GM23338 (cell line): ENCODE results near the gene KIAA1755. TPM values are rescaled to one million over a fixed set of nuclear protein-coding genes. Genes with fewer than 3 reads are reported as not detected.

Source experiments
- ATAC-seq: fragments of 200-7000 bp; cut with Tn5 transposase; 3 replicates; pipeline ENCODE4 v1.9.1; 2020
- DNase-seq: peaks from one replicate; pipeline ENCODE4 v3.0.0-alpha.2; 2015; ENCODE audit warnings: low spot score
- H2AFZ ChIP-seq: fragments of 200-600 bp; sonication (generic); 2 replicates; pipeline ENCODE4 v1.8.0; 2016; ENCODE audit warnings: antibody characterized with exemption, mild to moderate bottlenecking, moderate library complexity
- H3F3A ChIP-seq: fragments of 200-600 bp; sonication (generic); replicated peaks from 2 replicates; pipeline ENCODE4 v1.8.0; 2017; ENCODE audit warnings: antibody characterized with exemption, mixed run types, low read depth
- H3K27ac ChIP-seq: fragments of 200-600 bp; sonication (generic); 2 replicates; pipeline ENCODE4 v1.6.1; 2016; ENCODE audit warnings: low read depth
- H3K27me3 ChIP-seq: fragments of 200-600 bp; sonication (generic); 2 replicates; pipeline ENCODE4 v1.8.0; 2016; ENCODE audit warnings: mild to moderate bottlenecking, mixed run types, moderate library complexity; ENCODE audit not compliant: insufficient read depth
- H3K36me3 ChIP-seq: fragments of 200-600 bp; sonication (generic); 2 replicates; pipeline ENCODE4 v1.8.0; 2016; ENCODE audit warnings: mild to moderate bottlenecking; ENCODE audit not compliant: insufficient read depth
- H3K4me1 ChIP-seq: fragments of 200-600 bp; sonication (generic); 2 replicates; pipeline ENCODE4 v1.8.0; 2016; ENCODE audit warnings: mild to moderate bottlenecking, moderate library complexity; ENCODE audit not compliant: insufficient read depth
- H3K4me2 ChIP-seq: fragments of 200-600 bp; sonication (generic); 2 replicates; pipeline ENCODE4 v1.7.1; 2017; ENCODE audit warnings: mixed run types
- H3K4me3 ChIP-seq: fragments of 200-600 bp; sonication (generic); 2 replicates; pipeline ENCODE4 v1.6.1; 2016; ENCODE audit warnings: mixed run types
- H3K79me2 ChIP-seq: fragments of 200-600 bp; sonication (generic); replicated peaks from 2 replicates; pipeline ENCODE4 v1.8.0; 2017; ENCODE audit warnings: mild to moderate bottlenecking; ENCODE audit not compliant: insufficient read depth
- H3K9me2 ChIP-seq: fragments of 200-600 bp; sonication (generic); 2 replicates; pipeline ENCODE4 v1.8.0; 2017; ENCODE audit not compliant: insufficient read depth
- H4K20me1 ChIP-seq: fragments of 200-600 bp; sonication (generic); replicated peaks from 2 replicates; pipeline ENCODE4 v1.8.0; 2017; ENCODE audit warnings: mild to moderate bottlenecking; ENCODE audit not compliant: insufficient read depth
- H3K27ac Mint-ChIP-seq: 2 replicates; pipeline ENCODE4 v1.8.0; 2020; ENCODE audit warnings: inconsistent platforms, mild to moderate bottlenecking, moderate library complexity, mixed read lengths
- H3K27me3 Mint-ChIP-seq: 3 replicates; pipeline ENCODE4 v1.8.0; 2022; ENCODE audit warnings: low read depth, mild to moderate bottlenecking, moderate library complexity, mixed read lengths, inconsistent platforms; ENCODE audit not compliant: insufficient read depth, poor library complexity
- H3K36me3 Mint-ChIP-seq: 3 replicates; pipeline ENCODE4 v1.8.0; 2021; ENCODE audit warnings: low read depth, mild to moderate bottlenecking, inconsistent platforms, moderate library complexity, mixed read lengths
- H3K4me1 Mint-ChIP-seq: 3 replicates; pipeline ENCODE4 v1.8.0; 2020; ENCODE audit warnings: mild to moderate bottlenecking, inconsistent platforms, mixed read lengths
- H3K4me3 Mint-ChIP-seq: 3 replicates; pipeline ENCODE4 v1.8.0; 2021; ENCODE audit warnings: moderate library complexity, mild to moderate bottlenecking, inconsistent platforms, mixed read lengths
- H3K9me3 Mint-ChIP-seq: 3 replicates; pipeline ENCODE4 v1.8.0; 2020; ENCODE audit warnings: moderate library complexity, mild to moderate bottlenecking, inconsistent platforms, mixed read lengths
- CREB1 ChIP-seq: fragments of 250-450 bp; sonication (Bioruptor Pico); IDR thresholded peaks from 2 replicates; pipeline ENCODE4 v1.5.0; 2020; ENCODE audit warnings: low read depth, mild to moderate bottlenecking, moderate library complexity
- CTCF ChIP-seq, 2 experiments: fragments of 200-600 bp in 1 of 2; sonication (generic) in 1 of 2; conservative IDR thresholded peaks; 2 replicates each; pipeline versions ENCODE4 v1.5.1 to v1.6.1; 2016 to 2017; ENCODE audit warnings: antibody characterized with exemption in 2 of 2, low read depth in 2 of 2, mild to moderate bottlenecking in 2 of 2, moderate library complexity in 1 of 2
- ETS1 ChIP-seq: IDR thresholded peaks from 2 replicates; pipeline ENCODE4 v1.6.1; 2016; ENCODE audit warnings: antibody characterized with exemption
- EZH2 ChIP-seq: fragments of 200-600 bp; sonication (generic); IDR thresholded peaks from one replicate; pipeline ENCODE4 v1.8.0; 2017; ENCODE audit warnings: antibody characterized with exemption, mild to moderate bottlenecking, low read depth; ENCODE audit not compliant: unreplicated experiment
- EZH2phosphoT487 ChIP-seq: fragments of 200-600 bp; sonication (generic); IDR thresholded peaks from one replicate; pipeline ENCODE4 v1.8.1; 2018; ENCODE audit warnings: antibody characterized with exemption; ENCODE audit not compliant: unreplicated experiment
- JUNB ChIP-seq: IDR thresholded peaks from one replicate; pipeline ENCODE4 v1.6.1; 2016; ENCODE audit warnings: antibody characterized with exemption; ENCODE audit not compliant: unreplicated experiment
- NANOG ChIP-seq: IDR thresholded peaks from 2 replicates; pipeline ENCODE4 v1.6.1; 2016; ENCODE audit warnings: antibody characterized with exemption, borderline replicate concordance
- POLR2AphosphoS5 ChIP-seq: IDR thresholded peaks from 2 replicates; pipeline ENCODE4 v1.6.1; 2016; ENCODE audit warnings: antibody characterized with exemption, low read depth
- STAT1 ChIP-seq: IDR thresholded peaks from one replicate; pipeline ENCODE4 v1.6.1; 2016; ENCODE audit warnings: antibody characterized with exemption; ENCODE audit not compliant: unreplicated experiment
- ZNF114 ChIP-seq: fragments of 250-450 bp; sonication (Bioruptor Pico); IDR thresholded peaks from 2 replicates; pipeline ENCODE4 v1.5.0; 2020; ENCODE audit warnings: mild to moderate bottlenecking, moderate library complexity
- ZNF331 ChIP-seq: fragments of 250-450 bp; sonication (Bioruptor Pico); IDR thresholded peaks from 2 replicates; pipeline ENCODE4 v1.5.0; 2020; ENCODE audit warnings: low read depth, mild to moderate bottlenecking, moderate library complexity
- ZNF462 ChIP-seq: fragments of 250-450 bp; sonication (Bioruptor Pico); IDR thresholded peaks from 2 replicates; pipeline ENCODE4 v1.5.0; 2020; ENCODE audit warnings: mild to moderate bottlenecking, moderate library complexity
- polyA plus RNA-seq: library from polyadenylated mRNA; unstranded; fragments of >200 nt; fragmentation: Nextera tagmentation; extraction: Ambion mirVana; gene quantifications from 2 replicates; pipeline ENCODE4 v1.2.1, GENCODE V29; 2016
- total RNA-seq: library from RNA; depleted of rRNA; stranded (reverse); fragments of >200 nt; shearing (Covaris generic); gene quantifications from 2 replicates; pipeline ENCODE4 v1.2.3, GENCODE V29; 2014

Gene KIAA1755
- total and polyA plus RNA-seq, 2 experiments from 2014 or later = 0.28 TPM; not detected in 1

- no peak for TF ChIP-seq ZNF462 (CRISPR knock-in tag)
- TF ChIP-seq CTCF (conservative IDR thresholded peaks at IDR 0.05; ENCODE audit: low read depth in 2 of 2) = no peak
- TF ChIP-seq EZH2phosphoT487 = no peak
- no peak for TF ChIP-seq CREB1 (CRISPR knock-in tag)
- no peak for TF ChIP-seq ZNF331 (CRISPR knock-in tag)
Observed at GRCh38 chr20:38241201-38241600, 19.3 kb downstream of the KIAA1755 start (continued).

- Mint-ChIP-seq H3K27ac (no peak overlapping the region), H3K4me1 (no peaks in the 10 kb centered on the region), H3K27me3 (peaks cover 3% of the 10 kb centered on the region), H3K4me3 (no peak overlapping the region), H3K9me3 (peaks cover 43% of the 10 kb centered on the region), H3K36me3 (peaks cover 7% of the 10 kb centered on the region)
- Histone ChIP-seq H2AFZ (no peak overlapping the region), H4K20me1 (no peaks in the 10 kb centered on the region), H3K4me2 (no peak overlapping the region), H3F3A (no peaks in the 10 kb centered on the region), H3K9me2 (no peaks in the 10 kb centered on the region), H3K27me3 (no peaks in the 10 kb centered on the region), H3K79me2 (no peaks in the 10 kb centered on the region), H3K4me1 (no peaks in the 10 kb centered on the region), H3K36me3 (no peaks in the 10 kb centered on the region), H3K4me3 (no peak overlapping the region), H3K27ac (no peak overlapping the region)
- DNase-seq (no peak), ATAC-seq (no peak)
- TF ChIP-seq NANOG = no peak
- TF ChIP-seq CTCF (conservative IDR thresholded peaks at IDR 0.05; ENCODE audit: low read depth in 2 of 2) = no peak
- no peak for TF ChIP-seq EZH2phosphoT487
- no peak for TF ChIP-seq POLR2AphosphoS5
- no peak for TF ChIP-seq ZNF331 (CRISPR knock-in tag)
- TF ChIP-seq EZH2 = no peak
- no peak for TF ChIP-seq ZNF114 (CRISPR knock-in tag)
- TF ChIP-seq STAT1 = no peak
- TF ChIP-seq ETS1 = no peak
- no peak for TF ChIP-seq JUNB
Observed at GRCh38 chr20:38239441-38239840, 21.1 kb downstream of the KIAA1755 start.
